ENCODE results near the gene RASSF3. TPM values are rescaled to one million over a fixed set of nuclear protein-coding genes. Genes with fewer than 3 reads are reported as not detected.

The RASSF3 gene
- total and polyA plus RNA-seq, 2 of the 13 experiments (the other 11 are each of a cell fraction or from before 2014, with no cell fraction given): 15.5 to 16.0 TPM

DNA sequence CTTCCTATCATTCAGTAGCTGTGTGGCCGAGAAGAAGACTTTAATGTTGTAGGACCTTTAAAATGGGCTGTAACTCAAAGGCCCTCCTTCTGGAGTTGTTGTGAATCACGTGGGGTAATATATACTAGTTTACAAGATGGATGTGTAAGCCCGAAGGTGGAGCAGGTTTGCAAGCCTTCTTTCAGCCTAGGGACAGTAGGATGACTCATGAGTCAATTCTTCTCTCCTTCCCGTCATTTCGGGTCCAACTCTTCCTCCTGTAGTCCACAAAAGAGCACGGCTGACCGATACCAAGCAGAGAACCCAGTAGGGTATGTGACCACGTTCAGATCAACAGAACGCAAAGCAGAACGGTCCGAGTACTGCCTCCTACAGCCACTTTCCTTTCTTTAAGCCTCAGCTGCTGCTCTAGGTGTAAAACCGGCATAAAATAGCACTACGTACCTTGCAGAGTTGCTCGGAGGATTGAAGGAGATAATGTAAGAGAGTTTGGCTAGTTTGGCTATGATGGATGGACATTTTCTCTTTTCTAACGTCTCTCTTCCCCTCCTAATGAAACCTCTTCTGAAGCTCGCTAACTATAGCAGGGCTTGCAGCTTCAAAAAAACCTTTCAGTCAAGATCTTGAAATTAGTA, 1.3 kb upstream of the RASSF3 start (continued):
- TF ChIP-seq LRRFIP1 (CRISPR knock-in tag; conservative IDR thresholded peaks at IDR 0.05) (no peak), ZMYM2 (CRISPR knock-in tag; IDR thresholded peaks at IDR 0.05) (no peak; the same call in 1 of the 2 replicates), LCORL (IDR thresholded peaks at IDR 0.05) (no peak), LCORL (CRISPR knock-in tag; IDR thresholded peaks at IDR 0.05) (no peak), SMYD3 (CRISPR knock-in tag; IDR thresholded peaks at IDR 0.05) (no peak), CBX5 (CRISPR knock-in tag; IDR thresholded peaks at IDR 0.05; ENCODE audit: borderline replicate concordance) (peak; percentile 14; the same call in 1 of the 2 replicates), GPN1 (CRISPR knock-in tag; IDR thresholded peaks at IDR 0.05; ENCODE audit: borderline replicate concordance) (no peak), POGZ (CRISPR knock-in tag; IDR thresholded peaks at IDR 0.05) (0 out of 2 replicates have a peak, but pooled peaks have one; percentile 18), ZNF337 (CRISPR knock-in tag; IDR thresholded peaks at IDR 0.05; ENCODE audit: borderline replicate concordance, low read depth) (no peak), CCDC6 (CRISPR knock-in tag; IDR thresholded peaks at IDR 0.05) (0 out of 2 replicates have a peak, but pooled peaks have one; percentile 35), SALL1 (CRISPR knock-in tag; IDR thresholded peaks at IDR 0.05) (peak; percentile 44; the same call in 1 of the 2 replicates), ZNF333 (CRISPR knock-in tag; IDR thresholded peaks at IDR 0.05; ENCODE audit: borderline replicate concordance) (no peak), FOSL2 (CRISPR knock-in tag; IDR thresholded peaks at IDR 0.05) (peak; percentile 92), DRAP1 (CRISPR knock-in tag; IDR thresholded peaks at IDR 0.05) (peak; percentile 41; the same call in 1 of the 2 replicates), POLR2A (IDR thresholded peaks at IDR 0.05; ENCODE audit: insufficient read depth in 1 of 2, low read depth in 2 of 2, low read length in 2 of 2) (peak in 1 of 2 experiments; percentile 51; a peak in 2 of 4 replicates), ARHGAP35 (CRISPR knock-in tag; IDR thresholded peaks at IDR 0.05; ENCODE audit: borderline replicate concordance) (no peak)
- TF ChIP-seq, protein P1, sequence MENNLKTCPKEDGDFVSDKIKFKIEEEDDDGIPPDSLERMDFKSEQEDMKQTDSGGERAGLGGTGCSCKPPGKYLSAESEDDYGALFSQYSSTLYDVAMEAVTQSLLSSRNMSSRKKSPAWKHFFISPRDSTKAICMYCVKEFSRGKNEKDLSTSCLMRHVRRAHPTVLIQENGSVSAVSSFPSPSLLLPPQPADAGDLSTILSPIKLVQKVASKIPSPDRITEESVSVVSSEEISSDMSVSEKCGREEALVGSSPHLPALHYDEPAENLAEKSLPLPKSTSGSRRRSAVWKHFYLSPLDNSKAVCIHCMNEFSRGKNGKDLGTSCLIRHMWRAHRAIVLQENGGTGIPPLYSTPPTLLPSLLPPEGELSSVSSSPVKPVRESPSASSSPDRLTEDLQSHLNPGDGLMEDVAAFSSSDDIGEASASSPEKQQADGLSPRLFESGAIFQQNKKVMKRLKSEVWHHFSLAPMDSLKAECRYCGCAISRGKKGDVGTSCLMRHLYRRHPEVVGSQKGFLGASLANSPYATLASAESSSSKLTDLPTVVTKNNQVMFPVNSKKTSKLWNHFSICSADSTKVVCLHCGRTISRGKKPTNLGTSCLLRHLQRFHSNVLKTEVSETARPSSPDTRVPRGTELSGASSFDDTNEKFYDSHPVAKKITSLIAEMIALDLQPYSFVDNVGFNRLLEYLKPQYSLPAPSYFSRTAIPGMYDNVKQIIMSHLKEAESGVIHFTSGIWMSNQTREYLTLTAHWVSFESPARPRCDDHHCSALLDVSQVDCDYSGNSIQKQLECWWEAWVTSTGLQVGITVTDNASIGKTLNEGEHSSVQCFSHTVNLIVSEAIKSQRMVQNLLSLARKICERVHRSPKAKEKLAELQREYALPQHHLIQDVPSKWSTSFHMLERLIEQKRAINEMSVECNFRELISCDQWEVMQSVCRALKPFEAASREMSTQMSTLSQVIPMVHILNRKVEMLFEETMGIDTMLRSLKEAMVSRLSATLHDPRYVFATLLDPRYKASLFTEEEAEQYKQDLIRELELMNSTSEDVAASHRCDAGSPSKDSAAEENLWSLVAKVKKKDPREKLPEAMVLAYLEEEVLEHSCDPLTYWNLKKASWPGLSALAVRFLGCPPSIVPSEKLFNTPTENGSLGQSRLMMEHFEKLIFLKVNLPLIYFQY (CRISPR knock-in tag; IDR thresholded peaks at IDR 0.05; ENCODE audit: borderline replicate concordance): peak; percentile 47; the same call in 1 of the 2 replicates
- TF ChIP-seq, protein P2, sequence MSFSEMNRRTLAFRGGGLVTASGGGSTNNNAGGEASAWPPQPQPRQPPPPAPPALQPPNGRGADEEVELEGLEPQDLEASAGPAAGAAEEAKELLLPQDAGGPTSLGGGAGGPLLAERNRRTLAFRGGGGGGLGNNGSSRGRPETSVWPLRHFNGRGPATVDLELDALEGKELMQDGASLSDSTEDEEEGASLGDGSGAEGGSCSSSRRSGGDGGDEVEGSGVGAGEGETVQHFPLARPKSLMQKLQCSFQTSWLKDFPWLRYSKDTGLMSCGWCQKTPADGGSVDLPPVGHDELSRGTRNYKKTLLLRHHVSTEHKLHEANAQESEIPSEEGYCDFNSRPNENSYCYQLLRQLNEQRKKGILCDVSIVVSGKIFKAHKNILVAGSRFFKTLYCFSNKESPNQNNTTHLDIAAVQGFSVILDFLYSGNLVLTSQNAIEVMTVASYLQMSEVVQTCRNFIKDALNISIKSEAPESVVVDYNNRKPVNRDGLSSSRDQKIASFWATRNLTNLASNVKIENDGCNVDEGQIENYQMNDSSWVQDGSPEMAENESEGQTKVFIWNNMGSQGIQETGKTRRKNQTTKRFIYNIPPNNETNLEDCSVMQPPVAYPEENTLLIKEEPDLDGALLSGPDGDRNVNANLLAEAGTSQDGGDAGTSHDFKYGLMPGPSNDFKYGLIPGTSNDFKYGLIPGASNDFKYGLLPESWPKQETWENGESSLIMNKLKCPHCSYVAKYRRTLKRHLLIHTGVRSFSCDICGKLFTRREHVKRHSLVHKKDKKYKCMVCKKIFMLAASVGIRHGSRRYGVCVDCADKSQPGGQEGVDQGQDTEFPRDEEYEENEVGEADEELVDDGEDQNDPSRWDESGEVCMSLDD (CRISPR knock-in tag; IDR thresholded peaks at IDR 0.05; ENCODE audit: borderline replicate concordance): no peak

Data from HepG2 (cell line).